HCT116 (cell line): Measurements from ENCODE around the gene GPLD1. TPM values are rescaled to one million over a fixed set of nuclear protein-coding genes. Genes with fewer than 3 reads are reported as not detected.

Experiments used
- ATAC-seq: fragments of 200-7000 bp; cut with Tn5 transposase; 2 replicates; pipeline ENCODE4 v1.9.1; 2020; ENCODE audit warnings: mild to moderate bottlenecking, moderate library complexity
- Bru-seq: library from RNA; stranded (reverse); fragments of 400-500 nt; gene quantifications from one replicate; lab custom pipeline; 2021; lab: Mats Ljungman, UMichigan
- BruChase-seq, 2 experiments: library from RNA; stranded (reverse); fragments of 400-500 nt; gene quantifications; one replicate each; lab custom pipeline; 2021; lab: Mats Ljungman, UMichigan
- BruUV-seq: library from RNA; stranded (reverse); fragments of 400-500 nt; replicated peaks from 2 replicates; lab custom pipeline; 2021; lab: Mats Ljungman, UMichigan
- CTCF ChIA-PET: fragments of 300-600 bp; sonication (Branson Sonifier 250); formaldehyde crosslinking; loops from one replicate; lab custom pipeline; 2021; ENCODE audit warnings: antibody characterized with exemption; lab: Charles Lee
- POLR2A ChIA-PET: fragments of 300-600, 350-600 bp; sonication (Branson Sonifier 250); formaldehyde crosslinking; loops from one replicate; lab custom pipeline; 2021; ENCODE audit warnings: antibody characterized with exemption; lab: Charles Lee
- RAD21 ChIA-PET, 2 experiments: fragments of 300-600 bp; sonication (Branson Sonifier 250); formaldehyde crosslinking; loops; one replicate each; lab custom pipeline; 2023; ENCODE audit warnings: low total read pairs in 2 of 2; ENCODE audit not compliant: uncharacterized antibody in 2 of 2, unreplicated experiment in 2 of 2, low non-redundant PET in 1 of 2; lab: Charles Lee
- DNase-seq: peaks from one replicate; pipeline ENCODE4 v3.0.0-alpha.2; 2010; ENCODE audit warnings: low read depth, low spot score
- H2AFZ ChIP-seq: fragments of 200-600 bp; shearing (Covaris generic), sonication (generic); 2 replicates; pipeline ENCODE4 v1.6.1; 2017; ENCODE audit warnings: low read depth, mixed run types, mixed read lengths, antibody characterized with exemption, low read length; ENCODE audit not compliant: poor library complexity, severe bottlenecking
- H3K27ac ChIP-seq: 2 replicates; pipeline ENCODE4 v1.5.1; 2012; ENCODE audit warnings: low read depth, low read length
- H3K27me3 ChIP-seq: fragments of 200-600 bp; sonication (generic); 2 replicates; pipeline ENCODE4 v1.6.1; 2016; ENCODE audit warnings: mixed run types, low read length, mixed read lengths; ENCODE audit not compliant: insufficient read depth
- H3K36me3 ChIP-seq, 2 experiments: fragments of 200-500 bp in 1 of 2; fragments of 200-600 bp in 1 of 2; sonication (Bioruptor generic) in 1 of 2; sonication (generic) in 1 of 2; 2 replicates each; pipeline versions ENCODE4 v1.5.1 to v1.6.1; 2014 to 2016; ENCODE audit warnings: low read length in 2 of 2, inconsistent platforms in 1 of 2, mixed read lengths in 1 of 2, mixed run types in 1 of 2; ENCODE audit not compliant: insufficient read depth in 2 of 2, control insufficient read depth in 1 of 2
- H3K4me1 ChIP-seq, 2 experiments: fragments of 200-600 bp in 1 of 2; sonication (generic) in 1 of 2; 2 replicates each; pipeline versions ENCODE4 v1.5.1 to v1.6.1; 2012 to 2017; ENCODE audit warnings: low read length in 2 of 2, inconsistent platforms in 1 of 2, mild to moderate bottlenecking in 1 of 2, mixed read lengths in 1 of 2, mixed run types in 1 of 2, moderate library complexity in 1 of 2; ENCODE audit not compliant: insufficient read depth in 2 of 2, control insufficient read depth in 1 of 2
- H3K4me2 ChIP-seq: fragments of 200-600 bp; sonication (generic); 2 replicates; pipeline ENCODE4 v1.6.1; 2017; ENCODE audit warnings: mixed run types, low read length, mixed read lengths
- H3K4me3 ChIP-seq, 2 experiments: fragments of 200-600 bp in 1 of 2; sonication (generic) in 1 of 2; replicated peaks in 1 of 2; 2 replicates each; pipeline ENCODE4 v1.5.1; 2011 to 2016; ENCODE audit warnings: low read length in 2 of 2, control low read depth in 1 of 2, low read depth in 1 of 2, mild to moderate bottlenecking in 1 of 2, mixed read lengths in 1 of 2, mixed run types in 1 of 2
- H3K79me2 ChIP-seq: fragments of 200-600 bp; sonication (generic); 2 replicates; pipeline ENCODE4 v1.6.1; 2017; ENCODE audit warnings: mild to moderate bottlenecking, mixed run types, low read length, moderate library complexity, mixed read lengths; ENCODE audit not compliant: insufficient read depth
- H3K9ac ChIP-seq: fragments of 200-600 bp; sonication (generic); 2 replicates; pipeline ENCODE4 v1.6.1; 2016; ENCODE audit warnings: low read length, mixed read lengths
- H3K9me2 ChIP-seq: fragments of 200-600 bp; sonication (generic), shearing (Covaris generic); 2 replicates; pipeline ENCODE4 v1.6.1; 2017; ENCODE audit warnings: mixed run types, mild to moderate bottlenecking, moderate library complexity; ENCODE audit not compliant: insufficient read depth
- H3K9me3 ChIP-seq, 2 experiments: fragments of 200-500 bp in 1 of 2; fragments of 200-600 bp in 1 of 2; sonication (Bioruptor generic) in 1 of 2; sonication (generic) in 1 of 2; 2 replicates each; pipeline ENCODE4 v1.6.1; 2014 to 2017; ENCODE audit warnings: low read length in 2 of 2, mixed read lengths in 2 of 2, inconsistent platforms in 1 of 2, low read depth in 1 of 2, mild to moderate bottlenecking in 1 of 2, mixed run types in 1 of 2, moderate library complexity in 1 of 2; ENCODE audit not compliant: control insufficient read depth in 1 of 2, insufficient read depth in 1 of 2
- H4K20me1 ChIP-seq: fragments of 200-600 bp; sonication (generic), shearing (Covaris generic); 2 replicates; pipeline ENCODE4 v1.6.1; 2017; ENCODE audit warnings: mixed run types, mild to moderate bottlenecking, moderate library complexity; ENCODE audit not compliant: insufficient read depth
- EGR1 ChIP-seq: IDR thresholded peaks from 2 replicates; pipeline ENCODE4 v1.6.1; 2012; ENCODE audit warnings: low read depth
- ELF1 ChIP-seq: IDR thresholded peaks from 2 replicates; pipeline ENCODE4 v1.6.1; 2012; ENCODE audit warnings: low read depth, borderline replicate concordance
- MAX ChIP-seq: IDR thresholded peaks from 2 replicates; pipeline ENCODE4 v1.6.1; 2012
- POLR2AphosphoS5 ChIP-seq: IDR thresholded peaks from 2 replicates; pipeline ENCODE4 v1.6.1; 2011; ENCODE audit warnings: mild to moderate bottlenecking, low read depth, low read length, moderate library complexity
- RAD21 ChIP-seq: IDR thresholded peaks from 2 replicates; pipeline ENCODE4 v1.6.1; 2012; ENCODE audit warnings: low read depth, mild to moderate bottlenecking
- REST ChIP-seq: IDR thresholded peaks from 2 replicates; pipeline ENCODE4 v1.6.1; 2012; ENCODE audit warnings: low read depth
- TCF7L2 ChIP-seq: IDR thresholded peaks from 2 replicates; pipeline ENCODE4 v1.7.0; 2011; ENCODE audit warnings: borderline replicate concordance, inconsistent platforms; ENCODE audit not compliant: insufficient read depth, insufficient read length; ENCODE audit errors: extremely low read depth
- ZNF274 ChIP-seq: fragments of 200-500 bp; sonication (Bioruptor generic); IDR thresholded peaks from 2 replicates; pipeline ENCODE4 v1.6.1; 2014; ENCODE audit warnings: mild to moderate bottlenecking, low read depth, low read length, inconsistent platforms
- intact Hi-C: fragments of 100-400 bp; cut with micrococcal nuclease; formaldehyde crosslinking; loops from 2 replicates; pipeline ENCODE4 v1.10.0; 2022
- long read RNA-seq: library from polyadenylated mRNA; unstranded; transcript quantifications from one replicate; pipeline ENCODE4 v2.0.0, GENCODE V29; 2021; ENCODE audit not compliant: unreplicated experiment
- polyA plus RNA-seq: library from polyadenylated mRNA; unstranded; fragments of >200 nt; gene quantifications from 2 replicates; pipeline ENCODE4 v1.2.1, GENCODE V29; 2012; ENCODE audit warnings: missing spikeins
- total RNA-seq: library from RNA; stranded (reverse); gene quantifications from one replicate; pipeline ENCODE4 v1.2.1, GENCODE V29; 2021; ENCODE audit not compliant: unreplicated experiment
- TF ChIP-seq, protein P1 (sequence below): IDR thresholded peaks from 2 replicates; pipeline ENCODE4 v1.6.1; 2012

The GPLD1 gene
- total RNA-seq (2.1 TPM), Bru-seq, nascent RNA (percentile 36 among the genes with signal in this experiment), BruChase-seq, experiment 1, labeled RNA remaining after a 6-hour chase (percentile 32 among the genes with signal in this experiment), BruChase-seq, experiment 2, labeled RNA remaining after a 2-hour chase (percentile 40 among the genes with signal in this experiment)
- 0.67 and 0.90 TPM in 2 replicates for polyA plus RNA-seq
- long read RNA-seq, partial matches to known transcripts, result 0 of 1 reads
- long read RNA-seq, other reads (novel, unspliced or antisense), result 1 of 1 reads

GRCh38 chr6:24489470-24489869, at the start of gene GPLD1:
GPLD1 (minus strand) TSS chr6:24489578; CDS start chr6:24489511, 67 bp downstream.
- peaks cover 5 to 6% of the 10 kb centered on the region in 2 experiments; a peak in 3 of 4 replicates for H3K4me1 ChIP-seq
- H4K20me1 ChIP-seq, result no peaks in the 10 kb centered on the region
- no peak within 1 kb of the TSS for H3K9ac ChIP-seq
- H2AFZ ChIP-seq, result no peak within 1 kb of the TSS
- no peak within 1 kb of the TSS for H3K27ac ChIP-seq
- H3K79me2 ChIP-seq, result no peaks in the 10 kb centered on the region
- no peak within 1 kb of the TSS for H3K4me3 ChIP-seq
- no peak for TF ChIP-seq RAD21
- no peak for TF ChIP-seq POLR2AphosphoS5
- no peak for TF ChIP-seq REST
- TF ChIP-seq ELF1, result no peak
- TF ChIP-seq MAX, result no peak
- no peak for TF ChIP-seq ZNF274
- no peak for TF ChIP-seq EGR1
- TF ChIP-seq, protein P1, sequence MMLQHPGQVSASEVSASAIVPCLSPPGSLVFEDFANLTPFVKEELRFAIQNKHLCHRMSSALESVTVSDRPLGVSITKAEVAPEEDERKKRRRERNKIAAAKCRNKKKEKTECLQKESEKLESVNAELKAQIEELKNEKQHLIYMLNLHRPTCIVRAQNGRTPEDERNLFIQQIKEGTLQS, result no peak
- no peak for TF ChIP-seq TCF7L2
- no peaks in the 10 kb centered on the region for H3K36me3 ChIP-seq
- no peaks in the 10 kb centered on the region for H3K9me2 ChIP-seq
- ChIA-PET CTCF (no interaction called here), RAD21 (no interaction called here), POLR2A (no interaction called here)
- intact Hi-C loops, result no loop called here
- no TSS peak for BruUV-seq
- H3K9me3 ChIP-seq, result no peaks in the 10 kb centered on the region
- DNase-seq, result no peak
- H3K27me3 ChIP-seq, result no peaks in the 10 kb centered on the region
- H3K4me2 ChIP-seq, result no peak within 1 kb of the TSS
- ATAC-seq, result no peak
